OCI-LY3 (cell line): Measurements from ENCODE around the gene TBCK.

Experiments used
- CTCF ChIP-seq: fragments of 200-600, 300-600 bp; sonication (generic); IDR thresholded peaks from 2 replicates; pipeline ENCODE4 v1.5.1; 2014; ENCODE audit warnings: antibody characterized with exemption, low read length, low read depth
- EZH2phosphoT487 ChIP-seq: fragments of 200-600 bp; shearing (Covaris generic); IDR thresholded peaks from 2 replicates; pipeline ENCODE4 v1.6.1; 2018; ENCODE audit warnings: antibody characterized with exemption, mixed run types, low read depth

- no peak for TF ChIP-seq CTCF
- TF ChIP-seq EZH2phosphoT487: no peak
Measured at GRCh38 chr4:106065018-106065417, 251.0 kb downstream of the TBCK start.
